Mesenchymal stem cell (in vitro differentiated cells and primary cell): ENCODE data around the gene CHCHD2.
"Not testable (repeated sequence)": the region's sequence is repeated elsewhere in the genome, so short reads cannot be mapped to it uniquely, and the experiment has no call there.

Experiments used
- DNase-seq: peaks from one replicate; pipeline ENCODE4 v3.0.0-alpha.2; 2013
- H2AFZ ChIP-seq: one replicate; pipeline ENCODE4 v1.6.1; 2013; ENCODE audit warnings: low read depth, mild to moderate bottlenecking, control low read depth, inconsistent platforms, low read length, moderate library complexity
- H2AK5ac ChIP-seq: 2 replicates; pipeline ENCODE4 v1.6.1; 2013; ENCODE audit warnings: low read length, moderate library complexity, mild to moderate bottlenecking, inconsistent platforms; ENCODE audit not compliant: severe bottlenecking
- H2BK120ac ChIP-seq: one replicate; pipeline ENCODE4 v1.6.1; 2013; ENCODE audit warnings: low read depth, mild to moderate bottlenecking, inconsistent platforms, low read length, moderate library complexity
- H2BK12ac ChIP-seq, 2 experiments: one replicate each; pipeline ENCODE4 v1.6.1; 2013; ENCODE audit warnings: inconsistent platforms in 2 of 2, low read length in 2 of 2, mild to moderate bottlenecking in 2 of 2, moderate library complexity in 2 of 2, control low read depth in 1 of 2
- H2BK15ac ChIP-seq: one replicate; pipeline ENCODE4 v1.6.1; 2013; ENCODE audit warnings: mild to moderate bottlenecking, low read depth, inconsistent platforms; ENCODE audit not compliant: poor library complexity, severe bottlenecking
- H2BK5ac ChIP-seq: 2 replicates; pipeline ENCODE4 v1.6.1; 2013; ENCODE audit warnings: low read depth, mild to moderate bottlenecking, low read length, control low read depth, inconsistent platforms; ENCODE audit not compliant: poor library complexity, severe bottlenecking
- H3K14ac ChIP-seq, 2 experiments: one replicate each; pipeline ENCODE4 v1.6.1; 2013; ENCODE audit warnings: inconsistent platforms in 2 of 2, low read length in 2 of 2, control low read depth in 1 of 2, mild to moderate bottlenecking in 1 of 2, moderate library complexity in 1 of 2
- H3K18ac ChIP-seq, 2 experiments: one replicate each; pipeline ENCODE4 v1.6.1; 2013; ENCODE audit warnings: inconsistent platforms in 2 of 2, low read length in 2 of 2, control low read depth in 1 of 2, low read depth in 1 of 2, mild to moderate bottlenecking in 1 of 2
- H3K23ac ChIP-seq, 2 experiments: one replicate each; pipeline ENCODE4 v1.6.1; 2013; ENCODE audit warnings: inconsistent platforms in 2 of 2, low read length in 2 of 2, mild to moderate bottlenecking in 2 of 2, moderate library complexity in 2 of 2, control low read depth in 1 of 2
- H3K27ac ChIP-seq: 2 replicates; pipeline ENCODE4 v1.5.1; 2013; ENCODE audit warnings: mild to moderate bottlenecking, moderate library complexity, low read length, control low read depth, inconsistent platforms; ENCODE audit not compliant: poor library complexity, severe bottlenecking
- H3K27me3 ChIP-seq, 2 experiments: 2 replicates each; pipeline versions ENCODE4 v1.6.1 to v1.7.0; 2013; ENCODE audit warnings: low read length in 2 of 2, mild to moderate bottlenecking in 2 of 2, moderate library complexity in 2 of 2, control low read depth in 1 of 2, inconsistent platforms in 1 of 2; ENCODE audit not compliant: control insufficient read depth in 1 of 2, insufficient read depth in 1 of 2
- H3K36me3 ChIP-seq, 2 experiments: 2 replicates each; pipeline versions ENCODE4 v1.6.1 to v1.7.0; 2013; ENCODE audit warnings: low read length in 2 of 2, control low read depth in 1 of 2, inconsistent platforms in 1 of 2, low read depth in 1 of 2, mild to moderate bottlenecking in 1 of 2; ENCODE audit not compliant: insufficient read depth in 2 of 2, control insufficient read depth in 1 of 2
- H3K4ac ChIP-seq, 2 experiments: one replicate each; pipeline ENCODE4 v1.6.1; 2013; ENCODE audit warnings: inconsistent platforms in 2 of 2, low read length in 2 of 2, mild to moderate bottlenecking in 2 of 2, moderate library complexity in 2 of 2, control low read depth in 1 of 2, low read depth in 1 of 2
- H3K4me1 ChIP-seq: 2 replicates; pipeline ENCODE4 v1.6.1; 2013; ENCODE audit warnings: low read depth, low read length, control low read depth; ENCODE audit not compliant: control insufficient read depth, insufficient read depth
- H3K4me2 ChIP-seq: 2 replicates; pipeline ENCODE4 v1.6.1; 2013; ENCODE audit warnings: low read length, mild to moderate bottlenecking, inconsistent platforms; ENCODE audit not compliant: poor library complexity, severe bottlenecking
- H3K4me3 ChIP-seq, 2 experiments: 2 replicates each; pipeline versions ENCODE4 v1.5.1 to v1.7.0; 2013; ENCODE audit warnings: low read length in 2 of 2, mild to moderate bottlenecking in 2 of 2, control low read depth in 1 of 2, low read depth in 1 of 2; ENCODE audit not compliant: insufficient read depth in 1 of 2
- H3K79me1 ChIP-seq: replicated peaks from 2 replicates; pipeline ENCODE4 v1.6.1; 2013; ENCODE audit warnings: mild to moderate bottlenecking, control low read depth, low read length, inconsistent platforms; ENCODE audit not compliant: poor library complexity, severe bottlenecking
- H3K9ac ChIP-seq: 2 replicates; pipeline ENCODE4 v1.7.0; 2013; ENCODE audit warnings: mild to moderate bottlenecking, low read length, moderate library complexity
- H3K9me3 ChIP-seq: 2 replicates; pipeline ENCODE4 v1.7.0; 2013; ENCODE audit warnings: mild to moderate bottlenecking, low read length; ENCODE audit not compliant: control insufficient read depth
- H4K8ac ChIP-seq: one replicate; pipeline ENCODE4 v1.6.1; 2013; ENCODE audit warnings: inconsistent platforms, mild to moderate bottlenecking, low read length, moderate library complexity
- H4K91ac ChIP-seq: one replicate; pipeline ENCODE4 v1.6.1; 2013; ENCODE audit warnings: mild to moderate bottlenecking, low read length, inconsistent platforms
- WGBS: methylation state at CpG from one replicate; pipeline ENCODE4 v1.1.7; 2013; ENCODE audit warnings: mixed read lengths; 5-methylcytosine and 5-hydroxymethylcytosine counted together

The CHCHD2 gene

DNA sequence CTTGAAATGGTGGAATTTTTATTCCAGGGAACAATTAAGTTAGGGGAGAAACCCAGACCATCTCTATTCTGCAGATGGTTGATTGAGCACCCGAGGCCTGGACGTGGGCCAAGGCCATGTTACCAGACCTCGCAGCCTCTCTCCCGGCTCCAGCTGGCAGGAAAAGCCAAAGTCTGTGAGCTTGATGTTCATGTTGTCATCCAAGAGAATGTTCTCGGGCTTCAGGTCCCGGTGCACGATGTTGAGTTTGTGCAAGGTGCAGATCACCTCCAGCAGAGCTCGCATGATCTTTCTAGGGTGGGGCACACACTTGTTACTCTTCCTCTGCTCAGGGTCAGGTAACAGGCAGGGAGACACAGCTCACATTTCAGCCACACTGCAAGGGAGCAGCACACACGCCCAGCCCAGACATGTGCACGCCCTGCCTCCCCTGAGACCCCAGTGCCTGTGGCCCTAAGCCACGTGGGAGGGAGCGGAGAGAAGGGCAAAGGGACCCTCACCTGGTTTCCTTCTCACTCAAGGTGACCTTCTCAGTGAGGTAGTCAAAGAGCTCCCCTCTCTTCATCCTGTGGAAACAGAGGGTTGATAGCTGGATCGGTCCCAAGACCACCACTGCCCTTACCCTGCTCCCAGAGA lies 23.0 kb downstream of the CHCHD2 start:
- Histone ChIP-seq H3K18ac (no peak overlapping the region), H2AK5ac (no peak overlapping the region), H3K4me1 (peaks cover 3% of the 10 kb centered on the region), H3K27ac (no peak overlapping the region), H4K8ac (no peak overlapping the region), H3K4me2 (no peak overlapping the region), H3K14ac (no peak overlapping the region), H3K27me3 (no peaks in the 10 kb centered on the region), H2BK5ac (no peak overlapping the region), H3K4me3 (no peak overlapping the region), H3K79me1 (no peaks in the 10 kb centered on the region), H3K36me3 (peaks cover 62 to 74% of the 10 kb centered on the region in 2 experiments), H3K23ac (no peak overlapping the region), H2BK120ac (no peak overlapping the region), H3K9me3 (no peaks in the 10 kb centered on the region), H3K9ac (no peak overlapping the region), H3K4ac (no peak overlapping the region), H4K91ac (no peak overlapping the region), H2BK15ac (no peak overlapping the region), H2AFZ (no peak overlapping the region), H2BK12ac (no peak overlapping the region)
- no peak for DNase-seq
- WGBS = 96% methylated on average over 12 of the region's 13 CpGs

DNA sequence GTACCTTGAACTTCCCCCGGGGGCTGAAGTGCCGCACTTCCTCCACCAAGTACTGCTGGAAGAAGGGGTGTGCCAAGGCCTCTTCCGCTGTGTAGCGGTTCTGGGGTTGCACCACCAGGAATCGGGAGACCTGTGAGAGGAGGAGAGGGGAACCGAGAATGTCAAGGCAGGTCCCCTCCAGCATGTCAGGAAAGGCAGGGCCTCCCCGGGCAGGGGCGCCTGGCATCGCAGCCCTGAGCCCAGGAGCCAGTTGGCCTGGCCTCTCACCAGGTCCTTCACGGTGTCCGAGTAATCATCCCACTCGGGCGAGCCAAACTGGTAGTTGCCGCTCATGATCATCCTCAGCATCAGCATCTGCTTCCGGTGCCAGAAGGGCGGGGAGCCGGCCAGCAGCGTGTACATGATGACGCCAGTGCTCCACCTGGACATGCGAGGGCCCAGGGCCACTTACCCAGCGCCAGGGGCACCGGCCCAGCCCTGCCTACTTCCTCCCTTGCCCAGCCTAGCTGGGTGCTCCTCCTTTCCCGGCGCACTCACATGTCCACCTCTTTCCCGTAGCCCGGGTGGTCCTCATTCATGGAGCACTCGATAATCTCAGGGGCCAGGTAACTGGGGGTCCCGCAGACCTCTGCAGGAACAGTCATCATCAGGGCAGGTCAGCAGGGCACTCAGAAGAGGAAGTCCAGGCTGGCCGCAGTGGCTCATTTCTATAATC lies 24.5 kb downstream of the CHCHD2 start:
- no peak overlapping the region for H2BK15ac ChIP-seq
- no peak overlapping the region for H2BK5ac ChIP-seq
- H4K8ac ChIP-seq = no peak overlapping the region
- no peak overlapping the region for H3K4me3 ChIP-seq
- H3K36me3 ChIP-seq = peaks cover 67 to 77% of the 10 kb centered on the region in 2 experiments
- 97% methylated on average over 28 of the region's 29 CpGs for WGBS
- no peak overlapping the region for H2BK120ac ChIP-seq
- no peak overlapping the region for H2BK12ac ChIP-seq
- no peak overlapping the region for H3K4me2 ChIP-seq
- H3K27me3 ChIP-seq = no peaks in the 10 kb centered on the region
- no peak overlapping the region for H4K91ac ChIP-seq
- no peak overlapping the region for H2AK5ac ChIP-seq
- H3K9me3 ChIP-seq = no peaks in the 10 kb centered on the region
- no peak overlapping the region for H2AFZ ChIP-seq
- no peak for DNase-seq
- no peak overlapping the region for H3K27ac ChIP-seq
- H3K23ac ChIP-seq = no peak overlapping the region
- no peak overlapping the region for H3K18ac ChIP-seq
- H3K9ac ChIP-seq = no peak overlapping the region
- H3K14ac ChIP-seq = no peak overlapping the region
- H3K4me1 ChIP-seq = no peaks in the 10 kb centered on the region
- no peak overlapping the region for H3K4ac ChIP-seq
- peaks cover 3% of the 10 kb centered on the region for H3K79me1 ChIP-seq

DNA sequence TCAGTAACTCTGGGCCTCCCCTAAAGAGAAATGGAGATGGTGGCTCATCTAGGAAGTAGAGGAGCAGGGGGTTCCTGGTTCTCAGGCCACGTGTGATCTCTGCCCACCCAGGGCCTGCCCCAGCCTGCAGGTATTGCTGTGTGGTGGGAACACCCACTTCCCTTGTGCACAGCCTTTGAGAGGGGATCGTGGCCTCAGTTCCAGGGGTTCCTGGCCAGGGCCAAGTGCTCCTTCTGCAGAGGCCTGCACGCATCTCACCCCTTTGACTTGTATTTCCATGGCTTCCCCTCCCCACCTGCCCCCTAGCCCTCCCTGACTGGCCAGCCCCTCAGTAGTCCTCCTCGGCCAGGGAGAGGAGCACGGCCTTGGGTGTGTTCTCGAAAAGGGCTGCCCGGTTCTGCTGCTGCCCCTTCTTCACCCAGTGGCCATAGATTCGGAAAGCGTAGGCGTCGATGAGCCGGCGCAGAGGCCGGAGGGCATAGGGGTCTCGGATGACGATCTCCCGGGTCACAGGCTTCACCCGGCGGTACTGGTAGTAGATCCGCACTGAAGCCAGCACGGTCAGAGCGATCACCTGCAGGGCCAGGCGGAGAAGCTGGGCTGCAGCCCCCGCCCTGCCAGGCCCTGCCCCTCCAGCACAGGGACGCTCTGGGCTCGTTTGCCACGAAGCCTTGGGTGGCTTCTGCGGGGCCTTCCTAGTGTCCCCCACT lies 25.4 kb downstream of the CHCHD2 start:
- H2BK120ac ChIP-seq, H3K79me1 ChIP-seq, H4K8ac ChIP-seq, H3K9ac ChIP-seq, H3K4ac ChIP-seq, H2BK12ac ChIP-seq, H3K27ac ChIP-seq, H3K18ac ChIP-seq, H2BK5ac ChIP-seq, DNase-seq, H3K23ac ChIP-seq, H2AK5ac ChIP-seq, H3K9me3 ChIP-seq, H3K27me3 ChIP-seq, H3K4me1 ChIP-seq, H2AFZ ChIP-seq, H3K14ac ChIP-seq, H3K4me3 ChIP-seq, H3K4me2 ChIP-seq, H2BK15ac ChIP-seq, H4K91ac ChIP-seq: not testable (repeated sequence)
- H3K36me3 ChIP-seq = peaks cover 65 to 74% of the 10 kb centered on the region in 2 experiments
- WGBS = 97% methylated on average over 24 of the region's 28 CpGs
